ENCODE measurements around the gene ARHGAP26. TPM values are rescaled to one million over a fixed set of nuclear protein-coding genes. Genes with fewer than 3 reads are reported as not detected.
A peak's percentile ranks its signal among the peaks of the same experiment; 100 is the strongest.

Gene ARHGAP26
- total RNA-seq, 2 experiments from 2014 or later = 10.2 to 11.0 TPM

DNA sequence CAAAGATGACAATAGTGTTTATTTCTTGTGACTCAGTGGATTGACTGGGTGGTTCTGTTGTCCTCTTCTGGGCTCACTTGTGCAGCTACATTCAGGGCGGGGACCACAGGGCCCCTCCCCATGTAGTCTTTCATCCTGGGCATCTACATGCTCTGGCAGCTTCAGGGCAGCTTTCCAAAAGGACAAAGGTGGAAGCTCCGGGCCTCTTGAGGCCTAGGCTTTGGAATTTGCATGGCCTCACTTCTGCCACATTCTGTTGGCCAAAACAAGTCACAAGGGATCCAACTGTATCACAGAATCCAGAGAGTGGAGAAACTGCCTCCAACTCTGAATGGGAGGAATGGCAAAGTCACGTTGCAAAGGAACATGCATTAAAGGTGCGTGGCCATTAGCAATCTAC, 64.3 kb downstream of the ARHGAP26 start:
- no peak overlapping the region for H3K27ac Mint-ChIP-seq
- peaks cover 10% of the 10 kb centered on the region for H3K36me3 Mint-ChIP-seq
- H3K9me3 Mint-ChIP-seq = no peaks in the 10 kb centered on the region
- peaks cover 31% of the 10 kb centered on the region for H3K4me1 Mint-ChIP-seq
- no peaks in the 10 kb centered on the region for H3K27me3 Mint-ChIP-seq
- no peak for DNase-seq
- no peak overlapping the region for H3K4me3 Mint-ChIP-seq

DNA sequence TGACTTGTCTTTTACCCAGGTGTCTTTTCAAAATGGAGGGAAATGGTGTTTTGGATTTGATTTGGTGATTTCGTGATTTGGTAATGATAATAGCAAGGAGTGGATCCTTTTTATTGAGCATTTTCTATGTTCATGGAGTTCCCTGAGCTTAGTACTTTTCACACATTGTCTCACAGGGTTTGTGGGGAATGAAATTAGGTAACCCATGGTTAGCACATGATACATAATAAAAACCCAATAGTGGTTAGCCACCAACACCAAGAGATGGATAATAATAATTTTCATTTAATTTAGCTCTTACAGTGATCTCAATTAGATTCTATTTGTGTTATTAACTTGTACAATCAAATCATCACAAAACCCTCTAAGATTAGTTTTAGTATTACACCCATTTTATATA, 65.4 kb downstream of the ARHGAP26 start:
- Mint-ChIP-seq H3K27ac (no peak overlapping the region), H3K9me3 (no peaks in the 10 kb centered on the region), H3K27me3 (no peaks in the 10 kb centered on the region), H3K4me3 (no peak overlapping the region), H3K36me3 (peaks cover 10% of the 10 kb centered on the region), H3K4me1 (peaks cover 23% of the 10 kb centered on the region)
- no peak for DNase-seq

GRCh38 chr5:142836048-142836447, 65.9 kb downstream of the ARHGAP26 start:
- Mint-ChIP-seq H3K27me3 (no peaks in the 10 kb centered on the region), H3K4me1 (peaks cover 23% of the 10 kb centered on the region), H3K36me3 (peaks cover 11% of the 10 kb centered on the region), H3K4me3 (no peak overlapping the region), H3K27ac (no peak overlapping the region), H3K9me3 (no peaks in the 10 kb centered on the region)
- no peak for DNase-seq

GRCh38 chr5:142837081-142837725, 67.0 kb downstream of the ARHGAP26 start:
- Mint-ChIP-seq H3K4me1 (peaks cover 17% of the 10 kb centered on the region), H3K36me3 (peaks cover 9% of the 10 kb centered on the region), H3K27ac (no peak overlapping the region), H3K27me3 (no peaks in the 10 kb centered on the region), H3K9me3 (no peaks in the 10 kb centered on the region), H3K4me3 (no peak overlapping the region)
- DNase-seq = no peak

DNA sequence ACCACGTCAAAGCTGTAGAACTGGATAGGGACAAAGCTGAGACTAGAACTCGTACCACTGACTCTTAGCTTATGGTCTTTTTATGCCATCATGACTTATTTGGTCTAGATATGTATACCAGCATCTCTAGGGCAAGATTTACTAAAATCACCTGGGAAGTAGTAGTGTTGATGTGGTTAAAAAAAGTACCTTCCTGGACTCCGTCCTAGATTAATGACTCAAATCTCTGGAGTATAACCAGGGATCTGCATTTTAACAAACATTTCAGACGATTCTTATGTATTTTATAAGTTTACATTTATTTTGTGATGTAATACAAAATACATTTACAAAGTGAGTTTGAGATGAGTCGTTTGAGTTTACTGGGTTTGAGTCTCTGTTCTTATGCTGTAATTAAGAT, 68.7 kb downstream of the ARHGAP26 start:
- no peak overlapping the region for H3K27ac Mint-ChIP-seq
- no peaks in the 10 kb centered on the region for H3K9me3 Mint-ChIP-seq
- no peak overlapping the region for H3K4me3 Mint-ChIP-seq
- no peak for DNase-seq
- H3K36me3 Mint-ChIP-seq = peaks cover 7% of the 10 kb centered on the region
- peaks cover 22% of the 10 kb centered on the region for H3K4me1 Mint-ChIP-seq
- H3K27me3 Mint-ChIP-seq = no peaks in the 10 kb centered on the region

- H3K27ac Mint-ChIP-seq = no peak overlapping the region
- peaks cover 7% of the 10 kb centered on the region for H3K36me3 Mint-ChIP-seq
- no peaks in the 10 kb centered on the region for H3K9me3 Mint-ChIP-seq
- H3K4me1 Mint-ChIP-seq = peaks cover 25% of the 10 kb centered on the region
- no peak overlapping the region for H3K4me3 Mint-ChIP-seq
- H3K27me3 Mint-ChIP-seq = no peaks in the 10 kb centered on the region
- DNase-seq = no peak
Measured at GRCh38 chr5:142839711-142840346, 69.7 kb downstream of the ARHGAP26 start.

DNA sequence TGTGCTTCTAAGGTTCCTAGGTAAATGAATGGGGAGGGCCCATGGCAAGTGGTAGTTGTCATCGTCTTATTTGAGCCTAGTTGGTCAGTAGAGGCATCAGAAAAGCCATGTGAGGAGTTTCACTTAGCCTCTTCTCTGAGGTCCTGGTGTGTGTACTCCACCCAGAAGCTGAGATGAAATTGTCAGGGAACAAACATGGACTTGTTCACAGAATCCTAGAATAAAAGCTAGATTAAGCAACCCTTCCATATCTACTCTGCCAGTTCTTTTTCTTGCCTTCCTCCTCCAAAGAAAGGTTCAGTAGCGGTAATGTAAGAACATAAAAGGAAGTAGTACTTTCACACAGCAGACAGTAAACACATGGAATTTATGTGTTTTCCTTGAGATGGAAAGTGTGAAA, 70.4 kb downstream of the ARHGAP26 start:
- Mint-ChIP-seq H3K27me3 (no peaks in the 10 kb centered on the region), H3K36me3 (peaks cover 1% of the 10 kb centered on the region), H3K4me1 (peaks cover 28% of the 10 kb centered on the region), H3K4me3 (no peak overlapping the region), H3K9me3 (no peaks in the 10 kb centered on the region), H3K27ac (no peak overlapping the region)
- no peak for DNase-seq

DNA sequence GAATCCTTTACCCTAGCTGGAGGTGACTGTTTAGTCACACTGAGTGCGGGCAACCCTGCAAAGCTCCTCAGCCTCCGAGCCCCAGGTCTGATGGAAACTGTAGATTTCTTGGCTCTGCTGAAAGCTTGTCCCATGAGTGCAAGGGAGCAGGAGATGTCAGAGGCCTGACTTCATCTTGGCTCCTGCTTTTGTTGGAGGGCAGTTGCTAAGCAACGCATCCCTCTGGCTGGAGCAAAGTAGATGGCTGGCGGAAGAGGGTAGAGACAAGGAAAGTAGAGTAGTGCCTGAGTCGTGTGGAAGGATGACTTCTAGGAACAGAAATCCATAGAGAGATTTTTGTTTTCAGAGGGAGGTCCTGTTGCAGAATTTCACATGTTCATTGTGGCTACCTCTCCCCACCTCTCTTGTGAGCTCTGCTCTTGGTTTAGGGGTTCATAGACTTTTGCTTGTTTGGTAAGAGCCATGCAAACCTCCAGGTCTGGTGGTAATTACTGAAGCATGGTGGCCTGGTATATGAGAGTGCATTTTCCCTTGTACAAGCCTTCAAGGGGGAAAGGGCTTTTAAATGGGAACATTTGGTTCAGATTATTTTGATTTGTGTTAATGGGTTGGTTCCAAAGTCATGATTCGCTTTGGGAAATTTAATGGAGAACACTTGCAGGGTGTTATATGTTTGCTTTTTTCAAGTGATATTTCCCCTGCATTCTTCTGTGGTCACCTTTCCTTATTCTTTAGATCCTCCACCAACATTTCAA, 71.5 kb downstream of the ARHGAP26 start:
- Mint-ChIP-seq H3K4me1 (peaks cover 30% of the 10 kb centered on the region), H3K27ac (no peak overlapping the region), H3K9me3 (no peaks in the 10 kb centered on the region), H3K36me3 (peaks cover 1% of the 10 kb centered on the region), H3K4me3 (no peak overlapping the region), H3K27me3 (no peaks in the 10 kb centered on the region)
- DNase-seq = no peak

- no peak overlapping the region for H3K27ac Mint-ChIP-seq
- no peaks in the 10 kb centered on the region for H3K27me3 Mint-ChIP-seq
- H3K4me1 Mint-ChIP-seq = peaks cover 33% of the 10 kb centered on the region
- no peak for DNase-seq
- no peak overlapping the region for H3K4me3 Mint-ChIP-seq
- peaks cover 1% of the 10 kb centered on the region for H3K36me3 Mint-ChIP-seq
- H3K9me3 Mint-ChIP-seq = no peaks in the 10 kb centered on the region
Measured at GRCh38 chr5:142842994-142843905, 73.1 kb downstream of the ARHGAP26 start.

GRCh38 chr5:142844866-142845265, 74.7 kb downstream of the ARHGAP26 start:
- peaks cover 40% of the 10 kb centered on the region for H3K4me1 Mint-ChIP-seq
- peaks cover 1% of the 10 kb centered on the region for H3K36me3 Mint-ChIP-seq
- H3K4me3 Mint-ChIP-seq = no peak overlapping the region
- no peaks in the 10 kb centered on the region for H3K9me3 Mint-ChIP-seq
- DNase-seq = no peak
- peak overlapping the region; percentile 46 for H3K27ac Mint-ChIP-seq
- H3K27me3 Mint-ChIP-seq = no peaks in the 10 kb centered on the region

DNA sequence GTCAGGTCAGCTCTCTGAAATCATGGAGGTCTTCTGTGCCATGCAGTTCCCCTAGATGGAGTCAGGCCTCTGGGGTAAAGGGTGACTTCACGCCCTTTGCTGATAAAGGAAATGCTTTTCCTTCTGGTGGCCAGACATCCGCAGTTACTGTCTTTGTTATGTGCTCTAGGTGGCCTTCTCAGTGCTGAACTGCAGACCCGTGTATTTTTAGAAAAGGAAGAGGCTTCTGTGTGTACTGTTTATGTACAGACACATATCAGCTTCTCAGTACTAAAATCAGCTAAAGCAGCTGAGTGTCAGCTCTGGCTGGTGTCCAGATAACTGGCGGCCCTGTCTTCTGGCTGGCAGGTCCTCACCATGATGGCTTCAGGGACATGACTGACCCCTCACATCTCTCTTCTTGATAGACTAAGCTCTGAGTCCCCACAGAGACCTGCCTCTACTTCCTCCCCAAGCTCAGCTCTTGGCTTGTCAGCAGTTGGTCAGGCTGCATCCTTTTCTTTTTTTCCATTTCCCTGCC, 75.3 kb downstream of the ARHGAP26 start:
- no peak for DNase-seq
- Mint-ChIP-seq H3K9me3 (no peaks in the 10 kb centered on the region), H3K4me1 (peaks cover 40% of the 10 kb centered on the region), H3K4me3 (no peak overlapping the region), H3K36me3 (peaks cover 1% of the 10 kb centered on the region), H3K27me3 (no peaks in the 10 kb centered on the region), H3K27ac (peak overlapping the region; percentile 46)

DNA sequence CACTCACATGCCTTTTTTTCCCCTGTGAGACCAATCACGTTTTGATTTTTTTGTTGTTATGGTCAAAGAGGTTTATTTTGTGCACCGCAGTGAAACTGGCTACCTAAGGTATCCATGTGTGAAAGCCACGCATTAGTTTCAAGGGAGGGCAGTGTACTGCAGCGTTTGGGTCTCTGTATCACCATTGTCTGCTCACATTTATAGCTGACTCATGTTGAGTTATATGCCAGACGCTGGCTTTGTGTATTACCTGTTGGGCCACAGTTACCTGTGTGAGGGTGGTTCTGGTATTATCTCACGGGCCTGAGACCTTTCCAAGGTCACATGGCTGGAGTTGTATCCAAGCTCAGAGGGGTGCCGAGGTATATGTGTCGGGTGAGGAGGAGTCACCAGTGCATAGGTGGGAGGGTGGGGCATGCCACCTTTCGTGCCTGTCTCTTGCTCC, 75.8 kb downstream of the ARHGAP26 start:
- H3K36me3 Mint-ChIP-seq = no peaks in the 10 kb centered on the region
- H3K27ac Mint-ChIP-seq = peak overlapping the region; percentile 46
- H3K4me1 Mint-ChIP-seq = peaks cover 40% of the 10 kb centered on the region
- H3K27me3 Mint-ChIP-seq = no peaks in the 10 kb centered on the region
- no peaks in the 10 kb centered on the region for H3K9me3 Mint-ChIP-seq
- no peak for DNase-seq
- H3K4me3 Mint-ChIP-seq = peak overlapping the region; percentile 7

GRCh38 chr5:142846406-142846805, 76.2 kb downstream of the ARHGAP26 start:
- H3K27ac Mint-ChIP-seq = no peak overlapping the region
- no peak overlapping the region for H3K4me3 Mint-ChIP-seq
- DNase-seq = no peak
- peaks cover 40% of the 10 kb centered on the region for H3K4me1 Mint-ChIP-seq
- no peaks in the 10 kb centered on the region for H3K27me3 Mint-ChIP-seq
- no peaks in the 10 kb centered on the region for H3K9me3 Mint-ChIP-seq
- no peaks in the 10 kb centered on the region for H3K36me3 Mint-ChIP-seq

- no peak overlapping the region for H3K4me3 Mint-ChIP-seq
- no peaks in the 10 kb centered on the region for H3K9me3 Mint-ChIP-seq
- no peaks in the 10 kb centered on the region for H3K27me3 Mint-ChIP-seq
- no peaks in the 10 kb centered on the region for H3K36me3 Mint-ChIP-seq
- H3K27ac Mint-ChIP-seq = no peak overlapping the region
- no peak for DNase-seq
- peaks cover 38% of the 10 kb centered on the region for H3K4me1 Mint-ChIP-seq
Measured at GRCh38 chr5:142847898-142848790, 78.0 kb downstream of the ARHGAP26 start.
